Right hindlimb (tissue), 1 donor: ENCODE data around the gene ST3GAL3.
"Not testable (repeated sequence)": the region's sequence is repeated elsewhere in the genome, so short reads cannot be mapped to it uniquely, and the experiment has no call there.

Experiments used
- DNase-seq: peaks from one replicate; pipeline ENCODE4 v3.0.0-alpha.2; 2018

Gene ST3GAL3

DNA sequence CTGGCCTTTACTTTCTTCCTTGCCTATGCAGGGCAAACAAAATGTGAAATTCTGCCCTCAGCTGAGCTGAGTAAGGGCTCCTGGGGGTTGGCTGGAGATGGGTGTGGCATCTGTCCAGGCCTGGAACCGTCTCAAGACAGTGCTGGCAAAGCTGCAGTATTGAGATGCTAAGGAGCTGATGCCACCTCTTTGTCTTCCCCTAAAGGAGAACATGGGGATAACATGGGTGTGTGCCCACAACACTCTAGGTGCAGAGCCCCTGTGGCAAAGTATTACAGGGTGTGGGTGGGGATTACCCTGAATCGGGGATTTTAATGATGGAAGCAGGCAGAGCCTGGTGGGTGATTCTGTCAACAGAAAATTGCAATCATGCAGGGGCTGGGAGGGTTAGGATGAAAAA is 2.5 kb upstream of the ST3GAL3 start:
- DNase-seq = no peak

- DNase-seq = peak; percentile 21
Measured at GRCh38 chr1:43705334-43705733, 2.0 kb upstream of the ST3GAL3 start.

- DNase-seq = no peak
Measured at GRCh38 chr1:43705982-43706597, 1.2 kb upstream of the ST3GAL3 start.

GRCh38 chr1:43706598-43707189 is 642 bp upstream of the ST3GAL3 start:
- DNase-seq = peak; percentile 22

DNA sequence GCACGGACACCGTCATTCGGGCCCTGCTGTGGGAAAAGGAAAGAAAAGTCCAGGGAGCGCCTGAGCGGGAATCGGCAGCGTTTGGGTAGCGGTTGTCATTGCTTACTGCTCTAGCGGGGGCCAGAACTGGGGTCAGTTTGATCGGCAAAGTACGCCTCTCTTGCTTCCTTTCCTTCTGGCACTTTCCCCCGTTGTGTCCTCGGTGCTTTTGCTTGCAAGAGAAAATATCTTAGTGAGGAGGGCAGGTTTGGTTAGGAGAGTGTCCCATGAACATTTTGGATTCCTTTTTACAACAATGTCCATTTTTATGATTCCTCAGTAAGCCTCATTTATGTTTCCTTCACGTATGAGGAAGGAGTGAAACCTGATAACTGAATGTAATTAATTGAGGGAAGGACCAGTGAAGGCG is 670 bp downstream of the ST3GAL3 start:
- peak; percentile 67 for DNase-seq

- DNase-seq = no peak
Measured at GRCh38 chr1:43711049-43711448, 3.7 kb downstream of the ST3GAL3 start.

DNA sequence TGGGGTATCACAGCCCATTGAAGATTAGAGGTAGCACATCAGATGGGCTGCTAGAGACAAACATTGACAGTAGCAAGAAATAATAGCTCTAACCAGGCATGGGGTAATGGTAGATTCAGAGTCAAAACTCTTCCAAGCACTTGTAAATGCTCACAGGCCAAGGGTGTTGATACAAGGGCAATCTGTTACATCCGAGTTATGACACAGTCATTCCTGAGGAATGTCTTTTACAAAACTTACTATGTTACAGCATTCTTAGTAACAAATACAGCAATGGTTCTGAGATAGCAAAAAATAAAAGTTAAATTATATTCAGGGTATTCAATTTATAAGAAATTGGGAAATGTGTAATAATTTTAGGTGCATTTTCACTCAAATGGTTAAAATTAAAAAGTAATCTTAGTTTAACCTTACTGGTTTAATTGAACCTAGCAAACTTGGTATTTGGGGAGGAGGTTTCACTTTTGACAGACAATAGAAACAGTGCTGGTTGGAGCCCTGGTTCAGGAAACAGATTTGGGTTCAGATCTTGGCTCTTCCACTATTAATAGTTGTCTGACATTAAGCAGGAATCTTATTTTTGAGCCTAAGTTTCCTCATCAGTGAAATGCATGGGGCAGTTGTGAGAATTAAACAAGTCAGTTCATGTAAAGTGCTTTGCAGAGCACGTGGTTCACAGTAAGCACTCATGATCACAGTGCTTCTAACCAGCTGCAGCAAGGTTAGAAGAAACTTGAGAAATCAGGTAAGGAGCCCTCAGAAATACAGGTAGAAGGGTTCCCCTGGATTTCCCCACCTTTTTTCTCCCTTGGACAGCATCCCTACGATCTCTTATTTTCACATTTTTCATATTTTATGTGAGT is 4.4 kb downstream of the ST3GAL3 start:
- DNase-seq = no peak

DNA sequence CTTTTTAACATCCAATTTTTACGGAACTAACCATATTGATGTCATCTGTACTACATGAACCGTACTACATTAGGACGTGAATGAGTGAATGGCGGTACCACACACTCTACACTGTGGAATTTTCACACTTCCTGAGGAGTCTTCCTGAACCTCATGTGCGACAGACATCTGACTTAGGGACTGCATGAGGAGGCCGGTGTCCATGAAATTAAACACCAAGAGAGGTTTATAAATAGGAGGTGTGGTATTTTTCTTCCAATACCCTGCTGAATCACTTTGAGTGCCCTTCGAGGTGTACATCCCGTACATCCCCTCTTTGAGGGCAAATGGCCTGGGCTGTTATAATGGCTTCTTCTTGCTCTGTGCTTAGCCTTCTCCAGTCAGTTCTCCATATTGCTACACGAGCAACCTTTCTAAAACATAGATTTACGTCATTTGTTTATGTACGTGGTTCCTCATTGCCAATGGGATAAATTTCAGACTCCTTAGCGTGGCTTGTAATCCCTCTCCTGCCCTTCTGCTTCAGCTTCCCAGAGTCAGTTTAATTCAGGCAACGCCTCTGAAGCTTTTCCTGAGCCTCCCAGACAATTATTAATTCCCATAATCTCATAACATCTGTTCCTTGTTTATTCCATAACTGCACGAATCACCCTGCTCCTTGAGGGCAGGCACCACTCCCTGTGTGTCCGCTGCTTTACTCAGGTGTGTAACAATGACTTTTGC is 9.4 kb downstream of the ST3GAL3 start:
- no peak for DNase-seq

DNA sequence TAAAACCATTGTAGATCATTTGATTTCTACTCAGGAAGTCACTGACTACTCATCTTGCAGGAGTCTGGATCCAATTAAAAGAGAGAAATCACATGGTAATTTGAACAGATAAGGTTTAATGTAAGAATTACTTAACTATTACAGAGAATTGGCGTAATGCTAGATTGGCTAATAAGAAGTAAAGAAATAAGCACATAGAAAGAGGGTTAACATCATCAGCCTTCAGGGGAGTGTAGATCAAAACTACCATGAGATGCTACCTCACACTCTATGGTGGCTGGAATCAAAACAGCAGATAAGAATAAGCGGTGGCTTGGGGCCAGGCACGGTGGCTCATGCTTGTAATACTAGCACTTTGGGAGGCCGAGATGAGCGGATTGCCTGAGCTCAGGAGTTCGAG is 11.7 kb downstream of the ST3GAL3 start:
- no peak for DNase-seq

DNA sequence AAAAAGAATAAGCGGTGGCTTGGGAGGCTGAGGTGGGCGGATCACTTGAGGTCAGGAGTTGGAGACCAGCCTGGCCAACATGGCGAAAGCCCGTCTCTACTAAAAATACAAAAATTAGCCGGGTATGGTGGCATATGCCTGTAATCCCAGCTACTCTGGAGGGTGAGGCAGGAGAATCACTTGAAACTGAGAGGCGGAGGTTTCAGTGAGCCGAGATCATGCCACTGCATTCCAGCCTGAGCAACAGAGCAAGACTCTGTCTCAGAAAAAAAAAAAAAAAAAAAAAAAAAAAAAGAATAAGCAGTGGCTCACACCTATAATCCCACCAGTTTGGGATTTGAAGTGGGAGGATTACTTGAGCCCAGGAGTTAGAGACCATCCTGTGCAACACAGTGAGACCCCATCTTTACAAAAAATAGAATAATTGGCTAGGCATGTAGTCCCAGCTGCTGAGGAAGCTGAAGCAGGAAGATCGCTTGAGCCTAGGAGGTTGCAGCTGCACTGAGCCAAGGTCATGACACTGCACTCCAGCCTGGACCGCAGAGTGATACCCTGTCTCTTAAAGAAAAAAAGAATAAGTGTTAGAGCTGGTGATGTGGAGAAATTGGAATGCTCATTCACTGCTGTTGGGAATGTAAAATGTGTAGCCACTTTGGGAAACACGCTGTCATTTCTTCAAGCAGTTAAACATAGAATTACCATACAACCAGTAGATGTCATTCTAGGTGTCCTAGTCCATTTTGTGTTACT is 12.5 kb downstream of the ST3GAL3 start:
- not testable (repeated sequence) for DNase-seq

DNA sequence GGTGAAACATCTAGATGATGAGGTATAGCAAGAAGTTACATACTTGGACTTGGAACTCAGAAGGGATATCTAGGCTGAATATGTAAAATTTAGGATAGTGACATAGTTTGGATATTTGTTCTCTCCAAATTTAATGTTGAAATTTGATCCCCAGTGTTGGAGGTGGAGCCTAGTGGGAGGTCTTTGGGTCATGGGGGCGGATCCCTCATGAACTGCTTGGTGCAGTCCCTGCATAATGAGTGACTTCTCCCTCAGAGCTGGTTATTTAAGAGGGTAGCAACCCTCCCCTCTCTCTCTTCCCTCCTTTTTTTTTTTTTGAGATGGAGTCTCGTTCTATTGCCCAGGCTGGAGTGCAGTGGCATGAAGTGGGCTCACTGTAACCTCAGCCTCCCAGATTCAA is 15.5 kb downstream of the ST3GAL3 start:
- DNase-seq = no peak

DNA sequence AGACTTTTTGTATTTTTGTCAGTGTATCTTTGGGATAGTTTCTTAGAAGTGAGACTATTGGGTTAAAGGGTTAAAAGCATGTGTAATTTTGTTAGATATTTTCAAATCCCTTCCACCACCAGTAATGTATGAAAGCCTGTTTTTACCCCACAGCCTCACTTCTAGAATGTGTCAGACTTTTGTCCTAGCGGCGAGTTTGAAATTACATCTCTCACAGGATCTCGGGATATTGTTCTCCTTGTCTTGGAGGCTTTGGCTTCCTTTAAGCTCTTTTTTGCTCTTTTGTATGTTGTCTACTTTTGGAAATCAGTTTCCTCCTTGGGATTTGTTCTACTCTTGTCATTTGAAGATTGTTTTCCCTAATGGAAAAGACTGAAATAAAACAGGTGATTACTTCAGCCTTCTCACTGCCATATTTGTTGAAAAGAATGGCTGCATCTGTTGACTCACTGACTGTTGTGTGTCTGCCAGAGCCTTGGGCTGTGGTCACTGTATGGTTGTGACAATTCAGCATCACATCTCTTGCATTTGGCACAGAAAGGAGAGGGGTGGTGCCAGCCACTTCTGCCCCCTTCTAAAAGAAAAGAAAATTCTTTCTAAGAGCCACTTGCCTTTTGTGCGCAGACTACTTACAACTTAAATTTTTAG is 22.6 kb downstream of the ST3GAL3 start:
- DNase-seq = no peak

- no peak for DNase-seq
Measured at GRCh38 chr1:43731867-43732531, 24.7 kb downstream of the ST3GAL3 start.

- no peak for DNase-seq
Measured at GRCh38 chr1:43736819-43737218, 29.5 kb downstream of the ST3GAL3 start.

DNA sequence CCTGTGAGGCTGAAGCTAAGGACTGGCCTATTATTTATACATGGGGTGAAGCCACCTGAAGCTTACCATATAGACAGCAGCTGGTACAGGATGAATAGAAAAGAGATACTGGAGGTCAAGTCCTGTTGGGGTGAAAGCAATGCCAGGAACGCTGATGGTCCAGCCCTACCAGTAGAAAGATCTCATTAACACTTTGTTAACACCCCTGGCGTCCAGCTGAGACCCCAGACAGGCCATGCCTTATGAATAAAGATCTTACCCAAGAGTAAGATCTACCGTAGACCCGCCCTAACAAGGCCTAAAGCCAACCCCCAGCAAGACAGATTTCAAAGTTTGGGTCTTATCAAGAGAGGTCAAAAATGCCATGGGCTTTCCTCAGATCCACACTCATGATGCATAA is 34.7 kb downstream of the ST3GAL3 start:
- no peak for DNase-seq

GRCh38 chr1:43743206-43743605 is 35.9 kb downstream of the ST3GAL3 start:
- no peak for DNase-seq

DNA sequence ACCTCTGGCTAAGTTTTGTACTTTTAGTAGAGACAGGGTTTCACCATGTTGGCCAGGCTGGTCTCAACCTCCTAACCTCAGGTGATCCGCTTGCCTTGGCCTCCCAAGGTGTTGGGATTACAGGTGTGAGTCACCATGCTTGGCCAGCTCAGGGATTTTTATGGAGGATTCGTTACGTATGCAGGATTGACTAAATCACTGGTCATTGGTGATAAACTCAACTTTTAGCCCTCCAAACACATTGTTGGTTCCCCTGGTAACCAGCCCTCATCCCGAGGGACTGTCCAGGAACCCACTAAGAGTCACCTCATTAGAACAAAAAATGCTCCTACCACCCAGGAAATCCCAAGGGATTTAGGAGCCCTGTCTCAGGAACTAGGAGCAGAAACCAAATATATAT is 40.4 kb downstream of the ST3GAL3 start:
- DNase-seq = no peak

GRCh38 chr1:43750083-43750482 is 42.7 kb downstream of the ST3GAL3 start:
- no peak for DNase-seq

- no peak for DNase-seq
Measured at GRCh38 chr1:43753422-43753821, 46.1 kb downstream of the ST3GAL3 start.

DNA sequence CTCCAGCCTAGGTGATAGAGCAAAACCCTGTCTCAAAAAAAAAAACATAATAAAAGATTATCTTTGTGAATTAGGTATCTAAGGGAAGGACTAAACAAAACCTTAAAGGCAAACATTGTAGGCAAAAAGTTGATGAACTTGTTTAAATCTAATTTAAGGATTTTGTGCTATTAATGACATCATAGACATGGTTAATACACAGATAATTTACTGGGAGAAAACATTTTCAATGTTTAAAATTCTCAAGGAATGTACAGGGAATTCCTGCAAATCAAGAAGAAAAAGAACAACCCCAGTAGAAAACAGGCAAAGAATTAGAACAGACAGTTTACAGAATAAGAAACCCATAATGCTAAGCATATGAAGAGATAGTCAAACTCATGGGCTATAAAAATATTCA is 47.6 kb downstream of the ST3GAL3 start:
- DNase-seq = no peak

DNA sequence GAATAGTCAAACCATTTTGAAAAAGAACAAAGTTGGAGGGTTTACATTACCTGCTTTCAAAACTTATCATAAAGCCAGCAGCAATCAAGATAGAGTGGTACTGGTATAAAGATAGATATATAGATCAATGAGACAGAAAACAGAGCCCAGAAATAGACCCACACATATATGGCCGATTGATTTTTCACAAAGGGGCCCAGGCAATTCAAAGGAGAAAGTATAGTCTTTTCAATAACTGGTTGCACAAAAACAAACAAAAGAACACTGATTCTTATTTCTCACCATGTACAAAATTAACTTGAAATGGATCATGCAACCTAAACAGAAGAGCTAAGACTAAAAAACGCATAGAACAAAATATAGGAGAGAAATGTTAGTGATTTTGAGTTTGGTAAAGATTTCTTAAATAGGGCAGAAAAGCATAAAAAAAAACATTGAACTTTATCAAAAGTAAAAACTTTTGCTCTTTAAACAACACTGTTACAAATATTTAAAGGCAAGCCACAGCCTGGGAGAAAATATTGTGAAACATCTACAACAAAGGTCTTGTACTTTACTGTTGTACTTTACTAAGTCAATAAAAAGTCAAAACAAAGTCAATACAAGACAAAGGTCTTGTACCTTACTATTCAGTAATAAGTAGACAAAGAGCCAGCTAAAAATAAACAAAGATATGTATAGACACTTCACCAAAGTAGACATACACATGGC is 50.2 kb downstream of the ST3GAL3 start:
- DNase-seq = no peak
